Suprapubic skin (tissue), 4 donors: ENCODE data around the gene BCL7B. TPM values are rescaled to one million over a fixed set of nuclear protein-coding genes. Genes with fewer than 3 reads are reported as not detected.
"Not testable (repeated sequence)": the region's sequence is repeated elsewhere in the genome, so short reads cannot be mapped to it uniquely, and the experiment has no call there.

Source experiments
- DNase-seq, 2 donors: peaks; one replicate each; pipeline ENCODE4 v3.0.0-alpha.2; 2019; ENCODE audit warnings: low spot score in 2 of 2
- H3K27ac ChIP-seq: fragments of 200-600 bp; sonication (generic); one replicate; pipeline ENCODE4 v1.5.1; 2019
- H3K27me3 ChIP-seq: fragments of 200-600 bp; sonication (generic); one replicate; pipeline ENCODE4 v1.5.1; 2019
- H3K36me3 ChIP-seq: fragments of 200-600 bp; sonication (generic); one replicate; pipeline ENCODE4 v1.5.1; 2019
- H3K4me1 ChIP-seq: fragments of 200-600 bp; sonication (generic); one replicate; pipeline ENCODE4 v1.5.1; 2019
- H3K4me3 ChIP-seq: fragments of 200-600 bp; sonication (generic); one replicate; pipeline ENCODE4 v1.5.1; 2019; ENCODE audit warnings: mild to moderate bottlenecking
- H3K9me3 ChIP-seq: fragments of 200-600 bp; sonication (generic); one replicate; pipeline ENCODE4 v1.5.1; 2019
- CTCF ChIP-seq, 2 donors: fragments of 200-600 bp in 1 of 2; fragments of 450-650 bp in 1 of 2; sonication (generic) in 1 of 2; IDR thresholded peaks; one replicate each; pipeline ENCODE4 v1.5.1; 2016 to 2019; ENCODE audit warnings: antibody characterized with exemption in 2 of 2, mild to moderate bottlenecking in 1 of 2, moderate library complexity in 1 of 2
- EP300 ChIP-seq: sonication (generic); formaldehyde crosslinking; IDR thresholded peaks from one replicate; pipeline ENCODE4 v1.6.1; 2017; ENCODE audit warnings: antibody characterized with exemption
- POLR2A ChIP-seq, 2 donors: fragments of 450-650 bp; IDR thresholded peaks; one replicate each; pipeline ENCODE4 v1.6.1; 2017; ENCODE audit warnings: antibody characterized with exemption in 2 of 2, mild to moderate bottlenecking in 2 of 2, moderate library complexity in 2 of 2
- POLR2AphosphoS5 ChIP-seq, 3 donors: sonication (generic); formaldehyde crosslinking; IDR thresholded peaks; one replicate each; pipeline ENCODE4 v1.6.1; 2017; ENCODE audit warnings: antibody characterized with exemption in 3 of 3
- WGBS: methylation state at CpG from one replicate; pipeline ENCODE4 v1.1.5; 2018; 5-methylcytosine and 5-hydroxymethylcytosine counted together
- total RNA-seq, 4 donors: library from RNA; depleted of rRNA; stranded (reverse); fragments of >200 nt; gene quantifications; one replicate each; pipeline ENCODE4 v1.1.0, GENCODE V29; 2016

The BCL7B gene
- total RNA-seq, 4 donors from 2014 or later = 33.4 to 55.4 (median 46.1) TPM

GRCh38 chr7:73530800-73531199, 26.7 kb downstream of the BCL7B start:
- no peak for TF ChIP-seq EP300
- no peak for TF ChIP-seq POLR2A (IDR thresholded peaks at IDR 0.05)
- TF ChIP-seq POLR2AphosphoS5 (IDR thresholded peaks at IDR 0.05) = no peak
- no peak for TF ChIP-seq CTCF (IDR thresholded peaks at IDR 0.05)
- Histone ChIP-seq H3K36me3 (peaks cover 13% of the 10 kb centered on the region), H3K4me3 (no peak overlapping the region), H3K9me3 (no peaks in the 10 kb centered on the region), H3K27me3 (no peaks in the 10 kb centered on the region), H3K27ac (no peak overlapping the region), H3K4me1 (no peaks in the 10 kb centered on the region)
- 100% methylated on average over 3 of the region's 3 CpGs for WGBS
- DNase-seq = no peak

GRCh38 chr7:73526896-73527821, 30.3 kb downstream of the BCL7B start:
- no peak for TF ChIP-seq CTCF (IDR thresholded peaks at IDR 0.05)
- TF ChIP-seq EP300 = no peak
- TF ChIP-seq POLR2AphosphoS5 (IDR thresholded peaks at IDR 0.05) = no peak
- TF ChIP-seq POLR2A (IDR thresholded peaks at IDR 0.05) = no peak
- Histone ChIP-seq H3K9me3 (no peaks in the 10 kb centered on the region), H3K36me3 (no peaks in the 10 kb centered on the region), H3K27me3 (no peaks in the 10 kb centered on the region), H3K4me1 (peaks cover 8% of the 10 kb centered on the region), H3K27ac (no peak overlapping the region), H3K4me3 (no peak overlapping the region)
- WGBS = 78% methylated on average over 8 of the region's 8 CpGs
- DNase-seq = no peak

GRCh38 chr7:73526158-73526494, 31.4 kb downstream of the BCL7B start:
- not testable (repeated sequence) for H3K27me3 ChIP-seq, H3K27ac ChIP-seq, H3K4me3 ChIP-seq, H3K9me3 ChIP-seq, DNase-seq, H3K36me3 ChIP-seq
- 71% methylated on average over 1 of the region's 1 CpG for WGBS
- H3K4me1 ChIP-seq = peaks cover 13% of the 10 kb centered on the region

GRCh38 chr7:73522105-73522872, 35.2 kb downstream of the BCL7B start, which contains the start of gene BAZ1B:
TSS of gene BAZ1B (minus strand) at chr7:73522293. CDS start at chr7:73521933, 360 bp downstream.
- Histone ChIP-seq H3K4me1 (peaks cover 43% of the 10 kb centered on the region), H3K27ac (peak within 1 kb of the TSS; percentile 91), H3K4me3 (peak within 1 kb of the TSS; percentile 91), H3K36me3 (no peaks in the 10 kb centered on the region), H3K27me3 (no peaks in the 10 kb centered on the region), H3K9me3 (no peaks in the 10 kb centered on the region)
- 0% methylated on average over 12 of the region's 71 CpGs for WGBS
- peak; percentile 99 to 100 for DNase-seq
- TF ChIP-seq EP300 (no peak), POLR2A (IDR thresholded peaks at IDR 0.05) (peak in 1 of 2 donors; percentile 5), CTCF (IDR thresholded peaks at IDR 0.05) (no peak), POLR2AphosphoS5 (IDR thresholded peaks at IDR 0.05) (peak in 2 of 3 donors; percentile 16 to 49)

- DNase-seq = no peak
- H3K27ac ChIP-seq = peak overlapping the region; percentile 91
- no peaks in the 10 kb centered on the region for H3K9me3 ChIP-seq
- peaks cover 47% of the 10 kb centered on the region for H3K4me1 ChIP-seq
- H3K36me3 ChIP-seq = no peaks in the 10 kb centered on the region
- peak overlapping the region; percentile 91 for H3K4me3 ChIP-seq
- WGBS = 2% methylated on average over 18 of the region's 62 CpGs
- TF ChIP-seq POLR2A (IDR thresholded peaks at IDR 0.05) (peak in 1 of 2 donors; percentile 6), CTCF (IDR thresholded peaks at IDR 0.05) (no peak)
- H3K27me3 ChIP-seq = no peaks in the 10 kb centered on the region
Measured at GRCh38 chr7:73521636-73522104, 35.8 kb downstream of the BCL7B start.
